Keratinocyte (primary cell): ENCODE data around the gene ENO3. TPM values are rescaled to one million over a fixed set of nuclear protein-coding genes. Genes with fewer than 3 reads are reported as not detected.

Experiments used
- DNase-seq: peaks from one replicate; pipeline ENCODE4 v3.0.0-alpha.2; 2011; ENCODE audit warnings: low read depth, missing footprints, low spot score
- FAIRE-seq: peaks from 2 replicates; lab custom pipeline; 2011; peaks lifted over from hg19 to GRCh38; lab: Jason Lieb, UNC
- H2AFZ ChIP-seq: 2 replicates; pipeline ENCODE4 v1.6.0; 2012; ENCODE audit warnings: low read length, control low read depth, inconsistent platforms; ENCODE audit not compliant: control insufficient read depth
- H3K27ac ChIP-seq: 2 replicates; pipeline ENCODE4 v1.5.1; 2011; ENCODE audit warnings: low read length; ENCODE audit not compliant: control insufficient read depth, insufficient read depth
- H3K27me3 ChIP-seq: 3 replicates; pipeline ENCODE4 v1.6.0; 2011; ENCODE audit warnings: low read length; ENCODE audit not compliant: control insufficient read depth, insufficient read depth; ENCODE audit errors: extremely low read depth
- H3K36me3 ChIP-seq, 2 experiments: 2 replicates in 1 of 2; 3 replicates in 1 of 2; pipeline ENCODE4 v1.5.1; 2011; ENCODE audit warnings: low read length in 2 of 2, mild to moderate bottlenecking in 1 of 2; ENCODE audit not compliant: control insufficient read depth in 2 of 2, insufficient read depth in 2 of 2; ENCODE audit errors: extremely low read depth in 1 of 2
- H3K4me1 ChIP-seq: 3 replicates; pipeline ENCODE4 v1.5.1; 2011; ENCODE audit warnings: low read length; ENCODE audit not compliant: control insufficient read depth, insufficient read depth; ENCODE audit errors: extremely low read depth
- H3K4me2 ChIP-seq: 3 replicates; pipeline ENCODE4 v1.6.0; 2011; ENCODE audit warnings: low read depth, low read length; ENCODE audit not compliant: control insufficient read depth, insufficient read depth; ENCODE audit errors: extremely low read depth
- H3K4me3 ChIP-seq, 3 experiments: fragments of 200-600 bp in 1 of 3; sonication (generic) in 1 of 3; 2 replicates in 2 of 3; 3 replicates in 1 of 3; pipeline ENCODE4 v1.5.1; 2011 to 2016; ENCODE audit warnings: low read length in 3 of 3, mild to moderate bottlenecking in 3 of 3, control low read depth in 2 of 3, inconsistent platforms in 1 of 3, low read depth in 1 of 3, mixed read lengths in 1 of 3, mixed run types in 1 of 3, moderate library complexity in 1 of 3; ENCODE audit not compliant: control insufficient read depth in 2 of 3, insufficient read depth in 2 of 3; ENCODE audit errors: extremely low read depth in 1 of 3
- H3K79me2 ChIP-seq: 2 replicates; pipeline ENCODE4 v1.6.0; 2012; ENCODE audit warnings: low read length; ENCODE audit not compliant: control insufficient read depth, insufficient read depth
- H3K9ac ChIP-seq: 3 replicates; pipeline ENCODE4 v1.6.0; 2011; ENCODE audit warnings: low read length; ENCODE audit not compliant: control insufficient read depth, insufficient read depth; ENCODE audit errors: extremely low read depth
- H3K9me1 ChIP-seq: 3 replicates; pipeline ENCODE4 v1.6.0; 2011; ENCODE audit warnings: low read length; ENCODE audit not compliant: control insufficient read depth, insufficient read depth; ENCODE audit errors: extremely low read depth
- H3K9me3 ChIP-seq: 2 replicates; pipeline ENCODE4 v1.5.1; 2012; ENCODE audit warnings: low read depth, low read length; ENCODE audit not compliant: control insufficient read depth
- H4K20me1 ChIP-seq: 3 replicates; pipeline ENCODE4 v1.6.0; 2011; ENCODE audit warnings: low read length; ENCODE audit not compliant: control insufficient read depth, insufficient read depth; ENCODE audit errors: extremely low read depth
- CTCF ChIP-seq, 3 experiments: IDR thresholded peaks in 1 of 3; conservative IDR thresholded peaks in 1 of 3; optimal IDR thresholded peaks in 1 of 3; 2 replicates in 2 of 3; 3 replicates in 1 of 3; pipeline versions ENCODE3 to v1.5.1; 2011; ENCODE audit warnings: low read length in 3 of 3, mild to moderate bottlenecking in 3 of 3, moderate library complexity in 2 of 3, control low read depth in 1 of 3, inconsistent platforms in 1 of 3; ENCODE audit not compliant: insufficient read depth in 2 of 3; ENCODE audit errors: extremely low read depth in 1 of 3
- EZH2 ChIP-seq: IDR thresholded peaks from one replicate; pipeline ENCODE4 v1.6.1; 2012; ENCODE audit warnings: inconsistent platforms, mild to moderate bottlenecking, low read length, moderate library complexity
- dilution Hi-C: fragments of 300-500 bp; cut with MboI; formaldehyde crosslinking; loops from one replicate; pipeline ENCODE4 v1.7.0; 2020; ENCODE audit warnings: low sequenced_read_pairs; ENCODE audit not compliant: extremely low pct_ligation_motif_present
- polyA plus RNA-seq, 5 experiments: library from polyadenylated mRNA; depleted of rRNA in 3 of 5; stranded (reverse) in 3 of 5; stranded (forward) in 1 of 5; unstranded in 1 of 5; fragments of >200 nt; gene quantifications; 1 replicate in 1 of 5; 2 replicates in 3 of 5; 3 replicates in 1 of 5; pipeline versions ENCODE4 v1.2.1 to v1.2.3, GENCODE V29; 2011 to 2012; ENCODE audit warnings: missing spikeins in 2 of 5, low read depth in 1 of 5, low replicate concordance in 1 of 5

The ENO3 gene
- polyA plus RNA-seq, 1 donor (not counting 4 experiments of a cell fraction or from before 2014, with no cell fraction given), result 2.4 TPM

- Histone ChIP-seq H3K27ac (peak overlapping the region; percentile 91), H3K9ac (peak overlapping the region; percentile 94), H3K4me3 (peak overlapping the region; percentile 96 to 99 (median 97)), H3K4me1 (peaks cover 44% of the 10 kb centered on the region), H3K9me1 (no peaks in the 10 kb centered on the region), H3K27me3 (no peaks in the 10 kb centered on the region), H3K4me2 (peak overlapping the region; percentile 100), H3K36me3 (peaks cover 27 to 34% of the 10 kb centered on the region in 2 experiments), H3K79me2 (peaks cover 57% of the 10 kb centered on the region), H3K9me3 (no peaks in the 10 kb centered on the region), H2AFZ (no peak overlapping the region), H4K20me1 (peaks cover 15% of the 10 kb centered on the region)
- no peak for TF ChIP-seq EZH2
- TF ChIP-seq CTCF (optimal IDR thresholded peaks at IDR 0.05 in 1 of 3, IDR thresholded peaks at IDR 0.05 in 1 of 3, conservative IDR thresholded peaks at IDR 0.05 in 1 of 3; ENCODE audit: extremely low read depth in 1 of 3, insufficient read depth in 2 of 3, low read length in 3 of 3), result no peak
- dilution Hi-C loops, result loop anchor here (10.0 kb wide), 1 partner anchor 59 kb away; no protein-coding TSS in a partner anchor
- FAIRE-seq (no peak), DNase-seq (no peak)
Observed at GRCh38 chr17:4945944-4946280, 5.0 kb upstream of the ENO3 start.

DNA sequence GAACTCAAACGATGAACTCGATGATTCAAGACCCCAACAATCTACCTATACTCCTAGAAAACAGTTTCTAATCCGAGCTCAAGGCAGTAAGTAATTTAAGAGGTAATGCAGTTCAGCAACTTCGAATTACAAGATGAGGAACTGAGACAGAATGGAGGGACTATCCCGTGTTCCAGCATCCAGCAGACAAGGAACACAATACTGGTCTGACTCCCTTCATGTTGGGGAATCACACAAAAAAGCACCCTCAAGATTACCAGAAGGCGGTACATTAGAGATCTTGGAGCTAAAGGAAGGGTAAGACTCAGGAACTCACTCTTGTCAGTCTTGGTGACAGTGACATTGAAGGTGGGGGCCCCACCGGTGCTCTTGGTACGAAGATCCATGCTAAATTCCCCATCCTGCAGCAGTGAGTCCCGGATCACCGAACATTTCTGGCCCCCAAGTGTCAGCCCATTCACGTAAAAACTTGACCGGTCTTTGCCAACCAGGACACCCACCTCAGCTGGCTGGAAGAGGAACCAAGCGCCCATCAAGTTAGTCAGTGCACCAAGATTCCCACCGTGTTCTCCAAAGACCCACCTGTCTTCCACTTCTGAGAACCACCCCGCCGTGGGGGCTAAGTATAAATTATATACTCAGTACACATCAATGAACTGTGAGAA, 4.5 kb upstream of the ENO3 start:
- Histone ChIP-seq H3K27me3 (no peaks in the 10 kb centered on the region), H2AFZ (no peak overlapping the region), H4K20me1 (peaks cover 15% of the 10 kb centered on the region), H3K9me3 (no peaks in the 10 kb centered on the region), H3K4me3 (peak overlapping the region; percentile 96 to 99 (median 97)), H3K36me3 (peaks cover 27 to 34% of the 10 kb centered on the region in 2 experiments), H3K4me1 (peaks cover 40% of the 10 kb centered on the region), H3K79me2 (peaks cover 52% of the 10 kb centered on the region), H3K9ac (peak overlapping the region; percentile 94), H3K9me1 (no peaks in the 10 kb centered on the region), H3K4me2 (peak overlapping the region; percentile 100), H3K27ac (peak overlapping the region; percentile 89)
- FAIRE-seq, result no peak
- no peak for DNase-seq
- no peak for TF ChIP-seq CTCF (optimal IDR thresholded peaks at IDR 0.05 in 1 of 3, IDR thresholded peaks at IDR 0.05 in 1 of 3, conservative IDR thresholded peaks at IDR 0.05 in 1 of 3; ENCODE audit: extremely low read depth in 1 of 3, insufficient read depth in 2 of 3, low read length in 3 of 3)
- no peak for TF ChIP-seq EZH2
- dilution Hi-C loops, result loop anchor here (10.0 kb wide), 1 partner anchor 58 kb away; no protein-coding TSS in a partner anchor
